Stimulated activated CD8-positive, alpha-beta memory T cell treated with anti-CD3 and anti-CD28 coated beads, Interleukin-12 subunit alpha, Interleukin-12 subunit beta, amount 100 ng/mL, for 4 hours (primary cell): Measurements from ENCODE around the gene VSX1.

Experiments
- DNase-seq: peaks from one replicate; pipeline ENCODE4 v3.0.0-alpha.2; 2020; ENCODE audit warnings: low read depth

The VSX1 gene

DNA sequence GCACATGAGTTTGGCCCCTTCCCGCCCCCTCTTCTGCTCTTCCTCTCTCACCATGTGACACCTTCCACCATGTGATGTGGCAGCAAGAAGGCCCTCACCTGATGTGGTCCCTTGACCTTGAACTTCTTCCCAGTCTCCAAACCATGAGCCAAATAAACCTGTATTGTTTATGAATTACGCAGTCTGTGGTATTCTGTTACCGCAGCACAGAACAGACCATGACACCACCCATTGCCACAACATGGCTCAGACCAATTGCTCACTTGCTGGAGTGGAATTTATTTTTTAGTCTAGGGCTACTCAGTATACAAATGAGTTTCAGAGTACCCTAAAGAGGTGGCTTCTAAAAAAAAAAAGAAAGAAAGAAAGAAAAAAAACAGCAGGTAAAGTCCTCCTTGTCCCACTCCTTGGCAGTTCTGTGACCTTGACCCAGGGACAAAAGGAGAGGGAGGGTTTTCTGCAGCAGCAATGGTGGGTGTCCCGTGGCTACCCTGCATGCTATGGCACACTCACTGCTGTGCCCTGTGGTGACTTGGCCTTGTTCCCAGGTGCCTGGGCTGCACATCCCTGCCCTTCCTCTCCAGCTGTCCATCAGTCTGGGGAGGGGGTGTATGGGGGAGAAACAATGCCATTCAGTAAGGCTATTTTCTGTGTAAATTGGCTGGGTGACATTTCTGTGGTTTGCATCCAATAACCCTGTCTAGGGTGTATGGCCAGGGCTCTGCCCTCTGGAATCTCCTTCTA lies 5.4 kb upstream of the VSX1 start:
- no peak for DNase-seq

GRCh38 chr20:25085756-25086495 lies 4.0 kb upstream of the VSX1 start:
- no peak for DNase-seq

DNA sequence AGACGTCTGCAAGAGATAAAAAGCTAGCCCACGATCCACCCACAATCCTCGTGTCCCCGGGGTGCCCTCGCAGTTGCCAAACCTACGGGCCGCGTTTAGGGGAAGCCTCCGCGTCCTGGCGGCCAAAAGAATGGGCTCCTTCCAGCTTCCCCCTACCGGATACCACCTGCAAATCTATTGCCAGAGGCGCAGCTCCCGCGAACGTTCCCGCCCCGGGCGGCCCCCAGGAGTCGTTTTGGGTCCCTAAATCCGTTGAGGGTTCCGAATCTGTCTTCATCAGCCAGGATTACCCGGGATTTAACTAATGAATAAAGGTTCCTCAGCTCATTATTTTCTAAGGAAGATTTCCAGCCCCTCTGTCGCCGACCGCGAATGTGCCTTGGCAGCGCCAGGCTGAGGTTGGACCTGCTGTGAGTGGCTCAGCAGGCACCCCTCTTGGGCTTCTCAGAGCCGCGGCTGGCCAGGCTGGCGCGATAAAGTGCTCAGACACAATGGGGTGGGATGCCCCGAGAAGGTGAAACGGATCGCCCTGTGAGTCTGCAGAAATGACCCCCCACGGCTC lies 2.8 kb upstream of the VSX1 start:
- no peak for DNase-seq

DNA sequence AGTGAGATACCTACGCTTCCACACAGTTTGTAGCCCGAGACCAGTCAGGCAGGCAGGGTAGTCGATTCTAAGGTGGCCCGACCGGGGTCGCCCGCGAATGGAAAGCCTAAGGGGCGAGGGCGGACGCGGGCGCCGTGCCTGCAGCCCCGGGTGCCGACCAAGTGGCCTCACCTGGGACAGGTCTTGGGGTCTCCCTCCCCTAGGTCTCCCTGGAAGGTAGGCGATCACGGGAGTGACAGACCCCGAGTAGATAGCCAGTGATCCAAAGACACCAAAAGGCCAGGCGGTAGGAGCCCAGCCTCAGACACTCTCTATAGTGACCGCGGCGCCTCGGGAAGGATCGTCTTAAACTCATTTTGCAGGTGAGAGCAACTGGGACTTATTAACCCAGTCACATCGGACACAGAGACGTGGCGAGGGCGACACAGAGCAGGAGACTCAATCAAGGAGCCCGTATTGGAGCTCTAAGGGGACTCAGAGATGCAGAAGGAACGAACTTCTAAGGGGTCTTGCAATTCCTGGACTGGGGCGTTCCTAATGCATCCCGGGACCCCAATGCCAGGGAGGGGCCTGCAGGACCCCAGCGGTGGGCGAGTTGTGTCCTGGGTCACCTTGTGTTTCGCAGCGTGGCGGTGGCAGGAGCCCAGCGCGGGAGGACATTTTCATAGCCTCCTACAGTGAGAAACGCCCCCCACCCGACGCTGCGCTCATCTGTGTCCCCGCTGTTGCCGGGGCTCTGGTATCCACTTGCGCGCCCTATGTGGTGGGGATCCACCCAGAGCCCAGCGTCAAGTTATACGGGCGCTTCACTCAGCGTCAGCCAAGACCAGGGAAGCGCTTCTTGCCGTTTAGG lies 2.1 kb upstream of the VSX1 start:
- DNase-seq, result no peak

DNA sequence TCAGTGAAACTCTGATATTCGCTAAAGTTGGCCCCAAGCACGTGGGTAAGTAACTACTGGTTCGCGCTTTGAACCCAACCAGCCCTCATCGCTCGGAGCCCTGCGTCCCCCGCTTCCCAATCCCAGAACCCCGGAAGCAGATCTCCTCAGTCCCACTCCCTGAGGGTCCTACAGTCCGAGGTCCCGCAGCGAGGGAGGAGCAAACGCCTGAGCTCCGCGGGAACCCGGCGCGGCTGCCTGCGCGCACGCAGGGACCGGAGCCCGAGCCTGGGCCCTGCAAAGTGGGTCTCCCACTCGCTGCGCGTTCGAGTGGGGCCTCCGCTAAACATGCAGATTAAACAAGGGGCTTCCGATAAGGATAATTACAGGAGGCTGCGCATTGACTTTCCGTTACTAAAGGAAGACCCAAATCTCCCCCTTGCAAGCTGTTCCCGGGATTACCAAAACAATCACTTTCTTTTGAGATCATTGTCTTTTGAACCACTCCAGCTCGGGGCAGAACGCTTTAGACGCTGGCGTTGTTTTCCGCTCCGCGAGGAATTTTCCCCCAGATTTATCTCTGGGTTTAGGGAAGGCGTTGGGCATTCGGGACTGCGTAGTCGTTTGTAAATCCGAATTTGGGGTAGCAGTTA lies 1.3 kb upstream of the VSX1 start:
- DNase-seq, result no peak

DNA sequence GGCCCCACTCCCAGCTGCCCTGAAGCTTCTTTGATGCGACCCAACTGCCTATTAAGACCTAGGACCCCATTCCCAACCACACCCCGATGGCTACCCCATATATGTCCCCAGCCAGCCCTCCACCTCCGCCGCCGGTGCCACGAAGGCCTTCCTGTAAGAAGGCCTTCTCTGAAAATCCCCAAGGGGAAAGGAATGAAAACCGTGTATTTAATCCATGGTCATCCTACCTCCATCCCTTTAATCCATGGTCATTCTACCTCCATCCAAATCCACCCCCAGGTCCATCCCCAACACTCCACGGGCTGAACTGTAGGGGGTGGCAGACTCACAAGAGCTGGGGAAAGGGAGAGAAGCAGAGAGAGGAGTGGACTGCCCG lies 545 bp upstream of the VSX1 start:
- DNase-seq, result no peak

GRCh38 chr20:25081065-25081729 lies 744 bp downstream of the VSX1 start:
- no peak for DNase-seq

DNA sequence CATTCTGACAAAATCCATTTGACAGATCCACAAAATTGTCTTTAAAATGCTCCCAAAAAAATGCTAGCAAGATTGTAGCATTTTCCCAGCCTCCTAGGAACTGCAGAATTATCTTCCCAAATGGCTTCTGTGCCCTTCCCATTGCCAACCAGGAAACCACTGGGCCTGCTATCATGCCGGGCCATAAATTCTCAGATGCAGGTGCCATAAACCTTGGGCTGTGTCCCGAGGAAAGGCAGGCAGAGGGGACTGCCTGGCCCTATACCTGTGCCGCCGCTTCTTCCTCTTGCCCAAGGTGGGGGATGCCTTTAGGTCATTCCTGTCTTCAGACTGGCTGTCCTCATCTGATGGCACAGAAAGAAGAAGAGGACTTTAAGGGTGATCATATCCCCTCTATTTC lies 2.8 kb downstream of the VSX1 start:
- DNase-seq, result no peak

DNA sequence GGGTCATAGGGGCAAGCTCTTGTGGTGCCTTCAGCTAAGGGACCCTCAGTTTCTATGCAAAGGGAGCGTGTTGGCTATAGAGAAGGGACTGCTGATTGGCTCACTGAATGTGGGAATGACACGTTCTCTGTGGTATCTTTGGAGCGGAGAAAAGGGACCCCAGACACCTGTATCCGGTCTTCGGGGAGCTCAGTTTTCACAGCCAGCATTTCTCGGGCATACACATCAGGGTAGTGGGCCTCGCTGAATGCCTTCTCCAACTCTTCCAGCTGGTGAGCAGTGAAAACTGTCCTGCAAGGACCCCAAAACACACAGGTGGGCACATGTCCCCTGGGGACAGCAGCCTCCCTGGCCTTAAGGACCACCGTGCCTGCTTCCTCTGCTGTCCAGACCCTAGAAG lies 3.3 kb downstream of the VSX1 start:
- DNase-seq, result no peak

DNA sequence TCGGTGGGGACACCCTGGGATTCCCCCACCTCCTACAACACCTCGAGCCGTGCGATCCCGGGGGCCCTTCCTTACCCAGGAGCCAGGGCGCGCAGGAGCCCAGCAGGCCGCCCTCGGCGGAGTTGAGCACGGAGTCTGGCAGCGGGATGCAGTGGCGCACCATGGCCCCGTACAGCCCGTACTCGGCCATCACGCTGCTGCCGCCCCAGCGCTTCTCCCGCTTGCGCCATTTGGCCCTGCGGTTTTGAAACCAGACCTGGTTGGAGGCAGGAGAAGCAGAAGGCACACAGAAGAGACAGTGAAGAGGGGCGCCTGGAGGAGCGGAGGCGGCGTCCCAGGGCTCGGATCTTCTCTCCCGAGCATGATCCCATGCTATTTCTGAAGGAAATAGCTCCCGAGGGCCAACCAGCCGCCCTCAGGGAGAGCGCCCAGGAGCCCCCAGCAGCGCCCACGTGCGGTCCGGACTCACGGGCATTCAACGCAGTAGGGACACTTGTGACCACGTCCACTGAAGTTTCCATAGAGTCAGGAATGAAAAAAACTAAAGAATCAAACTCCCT lies 4.3 kb downstream of the VSX1 start:
- DNase-seq, result no peak

- DNase-seq, result no peak
Measured at GRCh38 chr20:25076731-25077609, 5.0 kb downstream of the VSX1 start.

DNA sequence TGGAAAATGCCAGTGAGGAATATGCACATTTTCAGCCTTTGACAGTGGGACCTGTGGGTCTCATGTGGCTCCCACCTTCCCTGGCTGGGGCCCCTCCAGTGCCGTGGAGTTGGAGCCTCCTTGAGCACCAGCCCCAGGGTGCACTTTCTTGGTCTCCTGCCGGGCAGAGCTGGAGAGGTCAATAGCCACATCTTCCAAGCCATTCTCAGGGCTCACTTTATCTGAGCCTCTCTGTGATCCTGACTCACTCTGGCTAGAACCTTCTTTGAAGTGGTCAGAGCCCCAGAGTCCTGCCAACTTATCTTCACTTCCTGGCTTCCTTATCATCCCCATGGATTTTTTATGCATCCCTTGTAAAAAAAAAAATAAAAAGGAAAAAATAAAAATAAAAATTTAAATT lies 5.7 kb downstream of the VSX1 start:
- no peak for DNase-seq

DNA sequence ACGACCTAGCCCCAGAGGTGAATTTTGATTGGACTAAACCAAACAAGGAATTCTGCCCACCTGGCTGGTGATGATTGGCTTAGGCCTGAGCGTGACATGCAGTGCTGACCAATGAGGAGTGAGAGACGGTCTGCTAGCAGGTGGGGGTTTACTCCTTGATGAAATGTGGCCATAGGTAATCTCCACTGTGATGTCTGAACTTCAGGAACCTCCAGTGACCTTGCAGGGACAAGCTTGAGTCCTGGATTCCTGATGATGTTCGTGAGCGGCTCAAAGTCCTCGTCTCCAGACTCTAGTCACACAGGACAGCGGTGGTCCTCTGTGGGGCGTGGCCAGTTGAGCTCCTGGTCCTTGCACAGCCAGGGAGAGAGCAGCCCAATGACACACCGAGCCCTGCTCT lies 8.4 kb downstream of the VSX1 start:
- DNase-seq, result no peak

DNA sequence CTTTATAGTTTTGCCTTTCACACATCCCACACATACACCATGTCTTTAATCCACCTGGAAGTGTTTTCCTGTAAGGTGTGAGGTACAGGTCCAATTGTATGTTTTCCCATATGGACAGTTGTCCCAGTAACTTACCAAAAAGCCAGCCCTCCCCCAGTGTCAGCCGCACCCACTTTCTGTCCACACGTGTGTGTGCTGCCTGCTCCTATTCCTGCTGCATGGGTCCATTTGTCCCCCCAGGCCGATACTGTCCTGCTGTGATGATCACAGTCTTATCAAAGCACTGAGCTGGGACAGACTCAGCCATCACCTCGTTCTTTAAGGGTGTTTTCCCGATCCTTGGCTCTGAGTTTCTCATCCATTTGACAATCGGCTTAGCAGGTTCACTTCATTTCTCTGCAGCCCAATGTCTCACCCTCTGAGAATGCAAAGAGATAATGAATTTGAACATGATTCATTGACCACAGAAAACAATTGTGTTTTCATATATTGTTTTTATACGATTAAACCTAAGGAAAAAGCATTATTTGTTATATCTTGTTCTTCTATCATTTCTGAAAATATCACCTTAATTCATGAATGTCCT lies 9.6 kb downstream of the VSX1 start:
- no peak for DNase-seq

GRCh38 chr20:25071734-25072133 lies 10.2 kb downstream of the VSX1 start:
- DNase-seq, result no peak

DNA sequence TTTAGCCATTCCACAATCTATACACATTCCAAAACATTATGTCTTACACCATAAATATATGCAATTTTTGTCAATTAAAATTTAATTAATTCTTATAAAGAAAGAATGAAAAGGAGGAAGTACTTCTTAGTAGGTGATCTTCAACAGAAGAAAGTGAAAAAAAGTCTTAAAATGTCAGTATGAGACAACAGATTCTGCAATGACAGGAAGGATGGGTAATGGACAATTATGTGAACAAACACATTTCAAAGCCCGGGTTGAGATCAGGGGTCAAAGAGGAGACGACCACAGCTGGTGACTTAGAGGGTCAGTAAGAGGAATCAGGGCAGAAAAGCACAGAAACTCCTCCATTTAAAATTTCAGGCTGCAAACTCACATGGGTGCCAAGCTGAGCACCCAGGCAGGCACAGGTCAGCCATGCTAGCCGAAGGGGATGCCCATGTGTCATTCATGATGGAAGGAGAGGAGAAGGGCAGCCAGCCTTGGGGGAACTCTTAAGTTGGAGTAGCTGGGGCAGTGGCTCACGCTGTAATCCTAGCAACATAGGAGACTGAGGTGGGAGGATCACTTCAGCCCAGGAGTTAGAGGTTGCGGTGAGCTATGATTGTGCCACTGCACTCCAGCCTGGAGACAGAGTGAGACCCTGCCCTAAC lies 11.0 kb downstream of the VSX1 start:
- DNase-seq, result no peak

DNA sequence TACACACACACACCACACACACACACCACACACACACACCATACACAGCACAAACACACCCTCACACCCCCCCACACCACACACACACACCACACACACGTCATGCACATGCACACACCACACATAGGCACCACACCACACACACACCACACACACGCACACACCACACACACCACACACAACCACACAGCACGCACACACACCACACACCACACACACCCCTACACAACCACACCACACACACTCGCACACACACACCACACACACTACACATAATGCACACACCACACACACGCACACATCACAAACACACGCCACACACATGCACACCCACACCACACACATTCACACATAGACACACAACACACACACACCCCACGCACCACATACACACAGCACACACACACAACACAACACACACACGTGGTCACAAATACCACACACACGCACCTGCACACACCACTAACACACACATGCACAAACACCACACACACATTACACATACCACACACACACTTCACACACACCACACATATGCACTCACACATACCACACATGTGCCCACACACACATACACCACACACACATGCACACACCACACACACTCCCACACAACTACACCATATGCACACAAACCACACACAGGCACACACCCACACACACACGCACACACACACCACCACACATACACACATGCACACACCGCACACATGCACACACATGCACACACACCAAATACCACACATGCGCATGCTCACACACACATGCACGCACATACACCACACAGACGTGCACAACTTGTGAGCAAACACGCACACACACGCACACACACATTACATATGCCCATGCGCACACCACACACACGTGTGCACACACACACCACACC lies 14.6 kb downstream of the VSX1 start:
- DNase-seq, result no peak

GRCh38 chr20:25066386-25066785 lies 15.6 kb downstream of the VSX1 start:
- no peak for DNase-seq
